HG02588 (cell line): ENCODE data around the gene CEP126.
A peak's percentile ranks its signal among the peaks of the same experiment; 100 is the strongest.

Experiments
- ATAC-seq: cut with Tn5 transposase; IDR thresholded peaks from one replicate; pipeline ENCODE4 v1.9.1; 2021; ENCODE audit warnings: mild to moderate bottlenecking, moderate library complexity; ENCODE audit not compliant: unreplicated experiment

Gene CEP126, protein sequence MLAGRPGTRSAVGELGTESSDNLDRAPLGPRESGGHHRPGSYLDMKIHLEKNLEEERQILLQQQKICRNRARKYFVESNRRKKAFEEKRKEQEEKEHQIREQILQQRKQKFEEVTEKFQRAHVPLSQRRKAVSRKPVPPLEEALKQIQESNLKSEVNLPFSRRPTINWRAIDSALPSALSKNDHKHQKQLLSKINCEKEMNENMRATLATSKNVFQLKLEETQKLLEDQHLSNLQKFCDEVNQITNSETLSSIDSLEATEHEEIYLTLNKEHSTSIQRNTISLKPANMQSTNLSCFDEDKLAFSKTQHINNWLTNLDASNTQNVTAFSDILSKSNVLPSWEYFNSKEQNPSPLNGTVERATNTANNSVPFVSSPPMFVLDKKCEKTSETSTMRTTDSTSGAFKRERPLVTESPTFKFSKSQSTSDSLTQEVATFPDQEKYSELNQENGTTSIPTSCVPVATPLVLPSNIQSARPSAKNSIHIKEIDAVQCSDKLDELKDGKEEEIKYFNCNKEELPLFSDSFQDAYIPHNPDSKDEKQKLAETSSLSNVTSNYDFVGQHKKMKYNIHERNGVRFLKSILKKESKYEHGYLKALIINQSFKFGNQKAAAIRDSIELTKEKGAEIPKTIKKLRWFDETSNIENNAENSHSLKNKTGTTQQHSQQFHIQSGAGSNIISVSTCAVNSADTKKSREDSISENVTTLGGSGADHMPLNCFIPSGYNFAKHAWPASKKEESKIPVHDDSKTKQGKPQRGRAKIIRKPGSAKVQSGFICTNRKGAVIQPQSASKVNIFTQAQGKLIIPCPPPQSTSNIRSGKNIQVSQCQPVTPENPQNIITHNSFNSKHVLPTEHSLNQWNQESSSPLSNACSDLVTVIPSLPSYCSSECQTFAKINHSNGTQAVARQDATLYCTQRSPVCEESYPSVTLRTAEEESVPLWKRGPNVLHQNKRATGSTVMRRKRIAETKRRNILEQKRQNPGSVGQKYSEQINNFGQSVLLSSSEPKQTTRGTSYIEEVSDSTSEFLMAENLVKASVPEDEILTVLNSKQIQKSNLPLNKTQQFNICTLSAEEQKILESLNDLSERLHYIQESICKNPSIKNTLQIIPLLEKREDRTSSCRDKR

DNA sequence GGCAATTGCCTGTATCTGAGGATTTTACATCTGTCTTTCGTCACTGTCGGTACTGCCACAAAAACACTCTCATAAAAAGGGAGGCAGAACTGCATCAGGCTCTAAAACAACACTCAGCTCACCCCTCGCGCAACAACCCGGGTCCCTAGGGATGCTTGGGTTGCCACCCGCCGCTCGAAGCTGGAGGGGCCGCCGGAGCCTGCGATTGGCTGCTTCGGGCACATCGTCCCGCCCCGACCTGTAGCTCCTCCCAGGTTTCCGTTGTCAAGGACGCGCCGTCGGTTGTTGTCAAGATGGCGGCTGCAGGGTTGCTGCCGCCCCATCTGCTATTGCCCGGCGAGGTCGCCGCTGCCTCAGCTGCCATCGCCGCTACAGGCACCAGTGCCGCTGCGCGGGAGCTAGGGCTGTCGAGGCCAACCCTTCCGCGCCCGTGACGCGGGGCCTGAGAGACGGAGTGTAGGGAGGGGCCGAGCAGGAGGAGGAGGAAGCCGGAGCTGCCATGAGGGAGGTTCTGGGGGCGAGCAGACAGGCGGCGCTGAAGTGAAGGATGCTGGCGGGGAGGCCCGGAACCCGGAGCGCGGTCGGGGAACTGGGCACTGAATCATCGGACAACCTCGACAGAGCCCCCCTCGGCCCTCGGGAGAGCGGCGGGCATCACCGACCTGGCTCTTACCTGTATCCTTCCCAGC, at the start of gene CEP126:
Gene CEP126 (plus strand): TSS at position 273 of the 689 bp plus-strand sequence. CDS start 275 bp downstream, at position 548.
- ATAC-seq = peak; percentile 100

DNA sequence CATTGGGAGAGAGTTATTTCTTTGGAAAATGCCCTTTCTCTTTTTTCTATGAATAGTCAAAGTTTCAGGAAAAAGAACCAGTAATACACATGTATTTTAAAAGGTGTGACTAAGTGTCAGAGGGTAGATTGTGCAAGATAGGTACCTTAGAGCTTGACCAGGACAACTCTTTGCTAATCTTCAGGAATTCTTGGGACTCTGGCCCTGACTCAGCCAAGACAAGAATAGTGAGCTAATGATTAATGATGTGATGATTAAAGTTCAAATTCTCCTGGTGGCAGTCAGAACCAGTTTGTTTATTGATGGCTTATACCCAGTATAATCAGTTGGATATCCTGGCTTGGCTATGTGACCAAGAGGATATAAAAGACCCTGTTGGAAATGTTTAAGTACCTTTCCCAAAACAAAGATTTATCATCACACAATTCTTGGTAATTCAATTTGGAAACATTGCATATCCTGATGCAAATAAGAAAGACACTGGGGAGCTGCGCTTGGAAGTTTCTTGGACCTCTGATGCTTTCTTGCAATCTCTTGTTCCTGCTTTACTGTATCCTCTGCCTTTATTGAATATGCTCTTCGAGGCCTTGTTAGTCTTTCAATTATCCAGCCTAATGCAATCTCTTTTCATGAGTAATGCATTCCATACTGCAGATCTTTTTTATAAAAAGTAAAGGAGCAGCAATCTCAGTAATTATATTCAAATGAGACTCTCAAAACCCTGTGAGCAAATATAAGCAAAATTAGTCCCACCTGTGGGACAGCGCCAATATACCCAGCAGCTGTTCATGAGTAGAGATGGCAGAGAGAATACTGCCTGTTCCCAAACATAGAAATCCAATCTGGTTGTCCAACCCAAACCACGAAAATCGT, 48.0 kb upstream of the CEP126 start:
- no peak for ATAC-seq

DNA sequence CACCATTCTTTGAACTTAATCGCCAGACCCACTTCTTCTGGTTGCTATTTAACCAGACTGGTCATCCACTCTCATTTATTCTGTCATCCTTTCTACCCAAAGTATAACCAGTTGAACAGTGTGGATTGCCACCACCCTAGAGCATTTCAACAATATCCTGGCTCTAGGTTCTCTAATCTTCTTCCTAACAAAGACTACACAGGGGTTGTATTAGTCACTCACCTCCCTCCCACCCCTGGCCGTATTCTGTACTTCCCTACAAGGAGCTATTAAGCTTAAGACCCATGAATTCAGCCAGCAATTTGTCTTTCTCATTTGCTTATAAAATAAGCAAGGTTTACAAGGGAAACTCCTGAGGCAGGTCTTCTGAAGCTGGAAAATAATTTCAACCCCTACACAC, 46.9 kb upstream of the CEP126 start:
- ATAC-seq = no peak

DNA sequence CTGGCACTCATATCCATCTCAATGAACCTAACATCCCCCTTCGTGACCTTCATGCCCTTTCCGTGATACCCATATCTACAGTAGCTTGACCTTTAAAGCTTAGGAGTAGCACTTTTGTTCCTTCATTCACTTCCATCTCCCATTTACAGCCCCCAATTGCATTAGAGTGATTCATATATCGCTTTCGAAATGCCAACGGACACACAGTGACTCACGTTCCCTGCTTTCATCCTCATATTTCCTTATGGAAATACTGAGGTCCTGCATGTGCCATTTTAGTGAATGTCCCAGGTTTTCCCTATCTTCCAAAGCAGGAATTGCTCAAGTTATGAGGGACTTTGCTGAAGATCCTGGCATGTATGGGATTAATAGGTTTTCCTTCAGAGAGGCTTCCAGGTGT, 44.3 kb upstream of the CEP126 start:
- no peak for ATAC-seq

DNA sequence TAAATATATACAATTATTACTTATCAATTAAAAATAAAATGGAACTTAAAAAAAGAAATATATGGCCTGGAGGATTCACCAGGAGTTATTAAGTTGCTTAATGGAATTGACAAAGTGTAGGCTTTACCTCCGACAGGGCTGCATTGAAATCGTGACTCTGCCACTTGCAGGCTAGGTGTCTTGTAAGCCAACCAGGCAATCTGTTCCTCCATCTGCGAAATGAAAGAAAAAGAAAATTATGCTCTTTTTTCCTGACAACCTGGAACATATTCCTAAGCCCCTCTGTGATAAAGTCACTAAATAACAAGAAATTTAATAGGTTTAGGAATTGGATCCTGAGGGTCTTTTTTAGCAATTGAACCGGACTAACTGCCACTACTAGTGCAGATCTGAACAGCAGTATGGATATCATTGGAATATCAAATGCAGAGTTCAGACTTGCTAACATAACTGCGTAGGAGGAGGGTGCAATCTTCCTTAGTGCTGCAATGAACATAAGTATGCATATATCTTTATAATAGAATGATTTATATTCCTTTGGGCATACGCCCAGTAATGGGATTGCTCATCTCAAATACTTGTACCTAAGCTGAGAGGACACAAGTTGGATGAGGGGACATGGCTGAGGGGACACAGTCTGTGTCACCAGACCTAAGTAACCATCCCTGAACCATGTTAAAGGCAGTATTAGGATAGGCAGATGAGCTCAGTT, 42.5 kb upstream of the CEP126 start:
- no peak for ATAC-seq

DNA sequence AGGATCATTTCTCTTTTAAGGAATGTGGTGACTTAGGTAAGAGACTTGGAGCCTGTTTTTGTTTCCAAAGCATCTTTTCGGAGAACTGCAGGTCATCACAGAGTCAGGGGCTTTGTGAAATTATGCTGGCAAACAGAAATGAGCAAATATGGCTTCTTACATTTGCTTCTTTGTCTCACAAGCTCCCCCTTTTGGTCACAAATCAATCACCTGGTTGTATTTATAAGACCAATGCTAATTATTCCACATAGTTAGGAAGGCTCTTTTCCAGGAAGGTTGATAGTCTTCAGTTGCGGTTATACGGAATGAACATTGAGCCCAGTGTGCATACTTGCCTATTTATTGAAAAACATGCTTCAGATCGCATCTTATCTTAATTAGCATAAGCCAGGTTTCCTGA, 34.6 kb upstream of the CEP126 start:
- no peak for ATAC-seq

DNA sequence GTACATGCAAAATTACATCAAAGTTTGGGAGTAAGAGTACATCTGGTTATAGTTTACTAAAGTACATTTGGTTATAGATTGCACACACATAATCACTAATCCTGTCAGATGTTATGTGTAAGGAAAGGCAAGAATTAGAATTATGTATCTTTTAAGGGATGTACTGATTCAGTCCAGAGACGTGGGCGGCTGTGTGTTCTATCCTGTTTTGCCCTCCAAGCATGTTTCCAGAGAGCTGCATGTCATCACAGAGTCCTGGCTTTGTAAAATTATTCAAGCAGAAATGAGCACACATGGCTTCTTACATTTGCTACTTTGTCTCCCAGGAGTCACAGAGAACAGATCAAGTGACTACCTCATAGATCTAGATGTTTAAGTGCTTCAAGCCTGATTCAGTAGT, 33.2 kb upstream of the CEP126 start:
- ATAC-seq = no peak

DNA sequence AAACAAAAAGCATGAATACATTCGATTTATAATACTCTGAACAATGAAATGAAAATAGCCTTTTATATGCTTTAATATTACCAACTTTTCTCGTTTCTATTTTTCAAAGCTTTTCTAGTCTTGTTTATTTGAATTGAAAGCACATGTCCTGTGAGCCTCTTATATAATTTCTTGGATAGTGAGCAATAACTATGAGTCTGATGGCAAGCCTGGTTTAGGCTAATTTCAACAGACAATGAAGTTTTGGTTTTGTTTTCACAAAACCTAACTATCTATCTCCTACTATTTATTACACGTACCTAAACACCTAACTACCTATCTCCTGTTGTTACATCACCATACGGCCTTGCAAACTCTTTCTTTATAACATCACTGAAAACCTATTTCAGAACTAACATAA, 29.2 kb upstream of the CEP126 start:
- ATAC-seq = no peak

DNA sequence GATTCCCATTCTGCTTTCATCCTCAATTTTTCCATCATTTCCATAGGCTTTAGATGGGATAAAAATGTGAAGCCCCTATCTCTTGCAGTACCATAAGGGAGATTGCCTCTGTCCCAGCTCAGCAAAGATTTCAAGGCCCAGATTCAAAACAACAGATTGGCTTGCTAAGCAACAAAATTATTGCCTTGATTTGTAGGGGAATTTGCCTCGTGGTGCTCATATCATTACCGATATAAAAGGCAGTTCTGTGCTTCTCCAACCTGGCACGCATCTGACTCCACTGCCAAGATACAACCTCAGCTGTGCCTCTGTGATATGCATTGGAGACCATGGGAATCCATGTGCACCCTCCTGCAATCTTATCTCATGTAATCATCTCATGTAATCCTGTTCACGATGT, 25.0 kb upstream of the CEP126 start:
- no peak for ATAC-seq

DNA sequence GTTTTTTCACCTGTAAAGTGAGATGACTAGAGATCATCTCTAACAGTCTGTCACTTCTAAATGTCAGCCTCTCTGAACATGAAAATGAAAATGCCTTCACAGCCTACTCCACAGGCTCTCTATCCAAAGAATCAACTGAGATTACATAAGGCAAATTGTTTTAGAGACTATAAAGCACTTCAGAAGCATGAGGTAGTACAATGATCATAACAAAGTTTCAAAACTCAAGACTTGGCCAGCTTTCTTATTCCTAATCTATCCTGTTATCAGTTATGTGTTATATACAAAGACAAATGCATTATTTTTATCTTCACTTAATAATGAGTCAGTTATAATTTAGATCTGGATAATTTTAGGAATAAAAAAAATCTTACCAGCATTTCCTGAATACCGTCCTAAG, 20.3 kb upstream of the CEP126 start:
- no peak for ATAC-seq

DNA sequence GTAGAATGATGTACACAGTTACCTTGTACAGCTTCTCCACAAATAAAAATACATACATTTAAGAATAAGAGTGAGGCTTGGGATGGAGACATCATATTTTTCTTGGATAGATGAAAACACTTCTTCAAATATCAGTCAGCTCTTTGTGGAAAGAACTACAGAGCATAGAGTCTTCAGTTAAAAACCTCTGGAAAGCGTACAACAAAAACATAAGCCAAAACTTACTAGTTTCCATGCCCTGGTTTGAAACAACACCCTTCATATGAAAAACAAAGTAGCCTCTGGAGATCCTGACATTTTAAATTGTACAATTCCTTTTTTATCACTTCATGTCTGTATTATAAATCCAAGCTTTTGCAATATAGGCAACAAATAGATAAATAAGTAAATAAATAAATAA, 7.0 kb upstream of the CEP126 start:
- ATAC-seq = no peak

DNA sequence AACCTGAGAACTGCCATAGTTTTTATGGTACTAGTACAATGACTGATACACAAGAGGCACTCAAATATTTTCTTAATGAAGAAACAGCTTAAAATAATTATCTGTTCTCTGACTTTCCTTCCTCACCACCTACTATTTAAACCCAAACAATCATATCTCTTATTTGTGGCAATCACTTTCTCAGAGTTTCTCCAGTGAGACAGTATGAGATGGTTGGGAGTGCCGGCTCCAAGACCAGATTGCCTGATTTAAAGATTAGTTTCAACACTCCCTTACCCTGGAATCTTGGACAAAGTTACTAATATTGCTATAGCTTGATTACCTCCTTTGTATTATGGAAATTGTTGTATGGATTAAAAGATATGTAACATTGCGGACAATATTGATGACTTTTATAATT, 5.7 kb upstream of the CEP126 start:
- ATAC-seq = no peak

DNA sequence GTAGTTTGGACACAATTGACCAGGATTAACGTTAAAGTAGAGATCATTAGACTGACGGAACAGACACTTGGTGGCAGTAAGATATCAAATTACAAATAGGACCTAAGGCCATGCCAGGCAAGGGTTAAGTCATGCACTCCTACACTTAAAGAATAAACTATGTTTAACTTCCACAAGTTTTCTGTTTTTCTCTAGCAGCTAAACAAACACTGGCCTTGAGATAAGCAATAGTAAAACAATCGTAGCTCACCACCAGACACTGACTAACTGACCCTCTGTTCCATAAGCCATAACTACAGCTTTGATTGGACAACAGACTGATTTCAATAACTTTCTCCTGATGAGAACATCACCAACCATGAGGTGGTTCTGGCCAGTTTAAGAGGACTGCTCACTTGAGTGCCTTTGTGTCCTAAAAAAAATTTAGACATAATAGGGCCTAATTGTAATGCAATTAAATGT, 2.0 kb upstream of the CEP126 start:
- ATAC-seq = no peak

DNA sequence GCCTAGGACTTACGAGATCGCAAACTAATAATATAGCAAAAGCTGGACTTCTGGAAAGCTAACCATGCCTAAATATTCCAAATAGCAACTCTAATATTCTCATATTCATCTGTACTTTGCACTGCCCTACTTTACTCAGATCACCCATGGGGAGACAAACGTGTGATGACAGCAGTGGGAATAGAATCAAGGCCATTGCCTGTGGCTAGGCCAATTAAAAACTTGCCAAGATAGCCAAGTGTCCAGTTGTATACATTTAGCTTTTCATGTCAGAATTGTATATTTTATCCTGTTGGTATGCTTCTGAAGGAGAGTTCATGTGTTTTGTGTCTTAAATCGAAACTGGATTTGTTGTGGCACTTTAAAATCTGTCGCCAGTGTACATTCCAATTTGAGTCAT, 1.2 kb upstream of the CEP126 start:
- ATAC-seq = no peak

DNA sequence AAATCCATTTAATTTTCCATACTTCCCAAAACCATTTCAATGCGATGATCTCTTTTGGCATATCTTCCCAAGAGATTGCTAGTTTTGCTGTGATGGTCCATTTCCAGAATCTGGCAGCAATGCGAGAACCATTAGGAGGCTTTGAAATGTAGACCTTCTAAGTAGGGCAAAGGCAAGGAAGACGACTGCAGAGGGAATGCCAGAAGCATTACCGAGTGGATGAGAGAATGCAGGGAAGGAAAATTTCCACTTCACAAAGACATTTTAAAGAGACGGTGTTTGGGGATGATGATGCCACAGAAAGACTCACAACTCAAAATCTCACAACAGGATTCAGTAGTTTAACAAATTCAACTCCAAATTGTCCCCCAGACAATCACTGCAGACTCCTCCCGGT, 471 bp upstream of the CEP126 start:
- ATAC-seq = no peak

DNA sequence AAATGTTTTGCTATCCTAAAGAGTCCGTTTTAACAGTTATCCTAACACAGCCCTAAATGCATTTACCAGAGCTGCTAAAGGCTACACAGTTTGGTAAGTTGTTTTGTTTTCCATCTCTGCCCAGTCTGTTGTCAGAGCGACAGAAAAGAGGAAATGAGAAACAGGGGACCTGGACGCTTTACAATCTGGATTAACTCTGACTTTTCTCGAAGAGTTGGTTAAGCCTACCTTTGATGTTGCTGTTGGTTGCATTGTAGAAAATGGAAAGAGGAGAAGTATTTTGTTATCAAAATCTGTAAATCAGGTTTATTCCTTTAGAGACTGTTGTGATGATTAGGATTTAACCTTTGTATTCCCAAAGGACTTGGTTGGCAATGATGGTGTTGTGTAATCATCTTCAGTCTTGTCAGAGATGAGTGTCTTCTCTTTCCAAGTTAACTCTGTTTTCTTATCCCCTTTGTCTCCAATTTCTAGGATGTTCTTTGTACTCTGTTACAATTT, 1.0 kb downstream of the CEP126 start:
- ATAC-seq = peak; percentile 27

DNA sequence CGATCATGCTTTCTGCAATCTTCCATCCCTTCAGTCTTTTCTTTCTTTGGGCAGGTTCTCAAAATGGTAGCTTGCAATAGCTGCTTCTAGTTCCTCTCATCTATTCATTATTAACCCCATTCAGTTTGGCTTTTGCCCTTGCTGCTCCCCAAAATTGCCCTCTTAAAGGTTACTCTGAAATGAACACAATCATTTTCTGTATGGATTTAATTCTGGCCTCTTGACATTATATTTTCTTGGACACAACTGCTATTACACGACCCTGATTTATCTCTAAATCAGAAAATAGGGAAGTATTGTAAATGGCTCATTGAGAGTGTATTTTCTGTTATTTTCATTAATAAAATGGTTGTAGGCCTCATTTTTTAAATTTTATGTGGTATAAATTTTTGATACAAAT, 1.6 kb downstream of the CEP126 start, which contains the start of gene ANGPTL5:
Gene ANGPTL5 (minus strand): TSS at position 101 of the 400 bp plus-strand sequence. CDS start 8,613 bp downstream, outside the sequence.
- no peak for ATAC-seq

DNA sequence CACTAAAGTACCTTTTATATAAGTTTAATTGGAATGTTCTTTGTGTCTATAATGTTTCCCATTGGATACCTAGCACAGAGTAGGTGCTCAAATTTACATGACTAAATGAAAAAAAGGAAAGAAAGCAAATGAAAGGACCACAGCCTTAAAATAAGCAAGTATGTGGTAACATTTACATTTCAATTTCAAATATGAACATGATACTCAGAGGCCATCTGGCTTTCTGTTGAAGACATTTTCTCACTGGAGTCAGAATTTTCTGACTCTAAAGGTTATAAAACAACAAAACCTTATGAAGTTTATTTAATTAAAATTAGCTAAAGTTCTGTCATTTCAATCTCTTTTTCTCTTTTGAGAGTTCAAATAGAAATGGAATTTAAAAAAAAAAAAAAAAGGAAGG, 2.4 kb downstream of the CEP126 start:
- no peak for ATAC-seq

DNA sequence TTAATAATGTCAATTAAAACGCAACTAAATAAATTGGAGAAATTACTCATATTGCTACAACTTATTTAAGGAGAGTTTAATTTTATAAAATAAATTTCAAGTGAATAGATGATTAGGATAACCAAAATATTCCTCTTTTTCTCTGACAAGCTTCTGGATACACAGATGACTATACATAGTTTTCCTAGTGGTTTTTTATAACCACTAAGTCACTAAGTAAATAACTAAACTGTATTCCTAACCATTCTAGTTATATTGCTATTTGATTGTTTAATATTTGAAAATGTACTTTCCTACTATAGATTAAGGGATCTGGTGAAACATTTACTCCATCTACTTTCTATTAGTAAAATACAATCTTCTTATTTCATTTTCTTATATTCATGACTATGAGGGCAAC, 6.2 kb downstream of the CEP126 start:
- no peak for ATAC-seq
